Ramos (cell line): ENCODE results near the gene CTTNBP2.

Source experiments
- in situ Hi-C: fragments of 300-500 bp; cut with MboI; formaldehyde crosslinking; loops from one replicate; pipeline ENCODE4 v1.14.3; 2022; ENCODE audit warnings: low sequenced_read_pairs; ENCODE audit not compliant: unreplicated experiment

The CTTNBP2 gene

DNA sequence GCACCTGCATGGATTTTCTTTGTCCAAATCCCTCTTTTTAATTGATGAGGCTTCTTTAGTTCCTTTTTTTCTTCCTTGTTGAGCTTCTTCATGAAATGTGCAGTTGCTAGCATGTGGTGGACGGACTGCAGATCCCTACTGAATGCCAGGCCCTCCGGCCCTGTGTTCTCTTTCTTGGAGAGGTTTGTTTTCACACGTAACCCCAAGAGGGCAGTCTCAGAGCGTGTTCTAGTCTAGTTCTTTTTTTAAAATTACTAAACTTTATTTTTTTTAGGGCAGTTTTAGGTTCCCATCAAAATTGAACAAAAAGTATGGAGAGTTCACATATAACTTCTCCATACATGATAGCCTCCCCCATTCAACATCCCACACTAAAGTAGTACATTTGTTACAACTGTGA lies 203.4 kb downstream of the CTTNBP2 start:
- in situ Hi-C loops: no loop called here

DNA sequence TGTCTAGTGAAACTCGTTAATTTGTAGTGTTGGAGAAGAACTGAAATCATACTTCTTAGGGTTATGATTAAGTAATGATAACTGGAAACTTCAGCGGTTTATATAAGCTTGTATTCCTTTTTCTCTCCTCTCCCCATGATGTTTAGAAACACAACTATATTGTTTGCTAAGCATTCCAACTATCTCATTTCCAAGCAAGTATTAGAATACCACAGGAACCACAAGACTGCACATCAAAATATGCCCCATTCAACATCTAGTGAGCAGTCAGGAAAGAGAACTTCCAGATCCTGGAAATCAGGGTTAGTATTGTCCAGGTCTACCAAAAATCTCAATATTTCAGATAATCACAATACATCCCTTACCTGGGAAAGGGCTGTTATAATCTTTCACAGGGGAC lies 205.8 kb downstream of the CTTNBP2 start:
- in situ Hi-C loops: no loop called here

DNA sequence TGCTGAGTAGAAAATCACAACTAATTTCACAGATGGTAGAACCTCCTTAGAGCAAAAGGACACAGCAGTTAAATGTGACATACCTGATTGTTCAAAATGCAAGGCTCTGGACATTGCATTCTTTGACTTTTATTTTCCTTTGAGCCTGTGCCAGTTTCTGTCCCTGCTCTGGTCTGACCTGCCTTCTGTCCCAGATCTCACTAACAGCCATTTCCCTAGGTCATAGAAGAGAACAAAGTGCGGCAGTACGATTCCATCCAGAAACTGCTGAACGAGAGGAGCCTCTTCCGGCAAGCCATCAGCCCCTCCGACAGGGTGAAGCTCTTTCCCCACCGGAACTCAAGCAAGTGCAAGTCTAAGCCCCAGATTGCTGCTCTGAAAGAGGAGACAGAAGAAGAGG lies 206.6 kb downstream of the CTTNBP2 start:
- in situ Hi-C loops: no loop called here

DNA sequence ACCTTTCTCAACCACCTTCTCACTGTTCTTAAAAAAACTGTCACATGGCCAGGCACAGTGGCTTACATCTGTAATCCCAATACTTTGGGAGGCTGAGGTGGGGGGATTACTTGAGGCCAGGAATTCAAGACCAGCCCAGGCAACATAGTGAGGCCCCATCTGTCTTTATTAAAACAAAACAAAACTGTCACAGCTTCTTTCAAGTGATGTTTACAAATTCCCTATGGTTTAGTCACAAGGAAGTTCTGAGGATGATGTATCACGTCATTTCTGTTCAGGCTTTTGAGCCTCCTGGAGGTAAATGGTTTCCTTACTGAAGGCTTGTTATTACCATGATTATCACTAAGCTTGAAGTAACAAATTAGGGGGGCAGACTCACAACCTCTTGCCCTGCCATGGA lies 207.2 kb downstream of the CTTNBP2 start:
- in situ Hi-C loops: no loop called here

DNA sequence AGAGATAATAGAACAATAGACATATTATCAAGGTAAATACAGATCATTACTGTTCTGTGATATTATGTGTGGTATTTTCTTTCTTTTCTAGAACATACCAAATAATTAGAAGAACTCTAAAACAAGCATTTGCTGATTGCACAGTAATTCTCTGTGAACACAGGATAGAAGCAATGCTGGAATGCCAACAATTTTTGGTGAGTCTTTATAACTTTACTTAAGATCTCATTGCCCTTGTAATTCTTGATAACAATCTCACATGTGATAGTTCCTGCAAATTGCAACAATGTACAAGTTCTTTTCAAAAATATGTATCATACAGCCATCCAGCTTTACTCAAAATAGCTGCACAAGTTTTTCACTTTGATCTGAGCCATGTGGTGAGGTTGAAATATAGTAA lies 207.9 kb downstream of the CTTNBP2 start:
- in situ Hi-C loops: no loop called here

DNA sequence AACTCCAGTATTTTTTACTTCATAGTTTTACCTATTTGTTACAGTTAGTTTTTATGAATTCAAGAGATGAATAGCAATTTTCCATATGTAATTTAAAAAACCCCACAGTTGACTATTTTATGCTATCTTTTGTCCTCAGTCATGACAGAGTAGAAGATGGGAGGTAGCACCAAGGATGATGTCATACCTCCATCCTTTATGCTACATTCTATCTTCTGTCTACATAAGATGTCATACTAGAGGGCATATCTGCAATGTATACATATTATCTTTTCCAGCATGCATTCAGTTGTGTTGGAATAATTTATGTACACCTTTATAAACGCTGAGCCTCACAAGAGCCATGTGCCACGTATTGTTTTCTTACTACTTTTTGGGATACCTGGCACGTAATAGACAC lies 209.2 kb downstream of the CTTNBP2 start:
- in situ Hi-C loops: no loop called here

DNA sequence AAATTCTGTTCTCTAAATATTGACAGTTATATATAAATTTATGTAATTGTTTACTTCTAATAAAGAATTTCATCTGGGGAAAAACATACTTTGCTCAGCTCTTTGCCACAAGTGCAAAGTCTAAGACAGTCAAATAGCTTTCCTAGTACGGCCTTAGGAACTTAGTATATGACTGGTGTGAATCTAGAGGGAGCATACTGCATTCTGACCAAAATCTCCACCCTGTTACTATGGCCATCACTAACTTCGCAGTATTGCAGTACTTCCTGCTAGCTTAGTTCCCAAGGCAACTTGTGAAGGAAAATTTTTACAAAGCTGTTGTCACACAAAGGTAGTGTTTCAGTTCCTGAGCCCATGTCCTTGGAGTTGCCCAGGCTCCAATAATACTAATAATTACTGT lies 211.9 kb downstream of the CTTNBP2 start:
- in situ Hi-C loops: no loop called here
